Measurements from ENCODE around the gene FIP1L1.
"Not testable (repeated sequence)": the region's sequence is repeated elsewhere in the genome, so short reads cannot be mapped to it uniquely, and the experiment has no call there.

The FIP1L1 gene

DNA sequence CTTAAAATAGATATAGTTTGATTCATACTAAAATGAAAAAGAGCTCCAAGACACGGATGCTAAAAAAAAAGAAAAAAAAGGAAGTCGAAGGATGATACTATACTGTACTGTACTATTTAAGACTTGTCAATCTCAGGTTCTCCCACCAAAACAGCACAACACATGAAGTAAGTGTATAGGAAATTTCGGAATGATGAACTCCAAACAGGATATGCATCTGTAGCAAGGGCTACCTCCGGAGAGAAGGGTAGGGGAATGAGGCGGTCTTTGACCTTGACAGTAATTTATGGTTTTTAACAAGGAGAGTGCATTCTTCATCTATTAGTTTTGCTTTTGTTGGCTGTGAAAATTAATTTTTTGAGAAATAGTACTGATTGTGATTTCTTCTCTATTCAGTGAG, 541 bp upstream of the FIP1L1 start:
- no peak for DNase-seq (ENCODE audit: low spot score)

DNA sequence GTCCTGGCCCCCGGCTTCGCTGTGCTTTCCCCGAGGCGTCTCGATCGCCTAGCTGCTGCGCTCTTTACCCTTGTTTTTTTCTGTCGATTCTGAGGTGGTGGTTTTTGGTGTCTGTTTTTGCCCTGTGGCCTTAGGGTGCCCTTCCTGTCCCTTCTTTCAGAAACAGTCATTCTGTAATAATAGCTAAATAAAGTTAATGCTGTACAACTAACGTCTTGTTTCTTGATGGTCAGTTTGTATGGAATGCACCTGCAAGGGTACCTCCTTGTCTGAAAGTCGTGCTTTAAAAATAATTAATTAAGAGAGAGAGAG, 686 bp downstream of the FIP1L1 start:
- no peak for DNase-seq (ENCODE audit: low spot score)

DNA sequence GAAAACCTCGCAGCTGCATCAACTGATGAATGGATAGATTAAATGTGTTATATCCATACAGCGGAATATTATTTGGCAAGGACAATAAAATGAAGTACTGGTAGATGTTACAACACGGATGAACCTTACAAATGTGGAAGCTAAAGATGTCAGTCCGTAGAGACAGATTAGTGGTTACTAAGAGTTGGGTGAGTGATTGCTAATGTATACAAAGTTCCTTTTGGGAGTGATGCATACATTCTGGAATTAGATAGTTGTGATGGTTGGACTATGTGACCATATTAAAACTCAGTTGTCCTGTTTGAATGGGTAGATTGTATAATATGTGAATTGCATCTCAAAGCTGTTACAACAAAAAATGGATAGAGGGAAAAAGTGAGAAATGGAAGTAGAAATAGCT, 2.8 kb downstream of the FIP1L1 start:
- DNase-seq (ENCODE audit: low spot score), result no peak

DNA sequence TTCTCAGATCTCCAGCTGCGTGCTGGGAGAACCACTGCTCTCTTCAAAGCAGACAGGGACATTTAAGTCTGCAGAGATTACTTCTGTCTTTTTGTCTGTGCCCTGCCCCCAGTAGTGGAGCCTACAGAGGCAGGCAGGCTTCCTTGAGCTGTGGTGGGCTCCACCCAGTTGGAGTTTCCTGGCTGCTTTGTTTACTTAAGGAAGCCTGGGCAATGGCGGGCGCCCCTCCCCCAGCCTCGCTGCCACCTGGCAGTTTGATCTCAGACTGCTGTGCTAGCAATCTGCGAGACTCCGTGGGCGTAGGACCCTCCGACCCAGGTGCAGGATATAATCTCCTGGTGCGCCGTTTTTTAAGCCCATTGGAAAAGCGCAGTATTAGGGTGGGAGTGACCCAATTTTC, 32.0 kb downstream of the FIP1L1 start:
- not testable (repeated sequence) for DNase-seq (ENCODE audit: low spot score)

DNA sequence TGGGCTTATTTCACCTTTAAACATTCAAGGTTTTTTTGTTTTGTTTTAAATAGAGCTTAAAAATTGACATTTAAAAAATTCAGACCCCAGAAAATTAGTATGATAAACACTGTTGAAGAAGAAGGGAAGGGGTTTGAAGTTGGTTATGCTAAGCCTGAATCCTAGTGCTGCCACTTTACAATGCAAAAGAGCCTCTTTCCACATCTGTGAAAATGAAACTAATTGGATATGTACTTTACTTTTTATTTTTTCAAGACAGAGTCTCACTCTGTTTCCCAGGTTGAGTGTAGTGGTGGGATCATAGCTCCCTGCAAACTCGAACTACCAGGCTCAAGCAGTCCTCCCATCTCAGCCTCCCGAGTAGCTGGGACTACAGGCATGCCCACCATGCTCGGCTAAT, 41.8 kb downstream of the FIP1L1 start:
- DNase-seq (ENCODE audit: low spot score), result no peak

DNA sequence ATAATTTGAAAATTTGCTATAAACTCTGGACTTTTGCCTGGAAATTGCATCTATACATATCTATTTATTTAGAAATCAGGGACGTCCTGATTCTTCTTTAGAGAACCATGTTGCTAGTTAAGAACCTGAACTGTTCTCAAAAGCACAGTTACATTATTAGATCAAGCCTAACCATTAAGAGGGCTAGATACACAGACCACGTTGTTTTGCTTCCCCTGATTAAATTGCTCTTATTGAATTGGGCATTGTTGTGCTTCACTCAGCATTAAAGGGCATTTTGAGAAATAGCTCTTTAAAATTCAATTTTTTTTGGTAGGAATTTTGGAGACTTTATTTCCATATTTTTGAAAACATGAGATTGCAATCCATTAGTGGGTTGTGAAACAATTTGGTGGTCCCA, 44.4 kb downstream of the FIP1L1 start:
- no peak for DNase-seq (ENCODE audit: low spot score)

DNA sequence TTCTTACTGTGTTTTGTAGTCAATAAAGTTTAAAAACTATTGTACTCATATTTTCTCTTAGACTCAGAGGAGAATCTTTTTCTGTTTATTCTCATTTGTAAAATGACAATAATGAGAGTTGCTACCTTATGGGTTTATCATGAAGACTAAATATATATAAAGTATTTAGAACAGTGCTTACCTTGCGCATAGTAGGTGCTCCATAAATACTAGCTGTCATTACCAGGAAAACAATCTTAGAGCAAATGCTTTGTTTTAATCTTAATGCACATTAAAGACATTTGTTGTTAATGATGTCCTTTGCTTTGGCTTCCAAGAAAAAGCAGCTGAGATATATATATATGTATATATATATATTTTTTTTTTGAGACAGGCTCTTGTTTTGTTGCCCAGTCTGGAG, 44.9 kb downstream of the FIP1L1 start:
- no peak for DNase-seq (ENCODE audit: low spot score)

DNA sequence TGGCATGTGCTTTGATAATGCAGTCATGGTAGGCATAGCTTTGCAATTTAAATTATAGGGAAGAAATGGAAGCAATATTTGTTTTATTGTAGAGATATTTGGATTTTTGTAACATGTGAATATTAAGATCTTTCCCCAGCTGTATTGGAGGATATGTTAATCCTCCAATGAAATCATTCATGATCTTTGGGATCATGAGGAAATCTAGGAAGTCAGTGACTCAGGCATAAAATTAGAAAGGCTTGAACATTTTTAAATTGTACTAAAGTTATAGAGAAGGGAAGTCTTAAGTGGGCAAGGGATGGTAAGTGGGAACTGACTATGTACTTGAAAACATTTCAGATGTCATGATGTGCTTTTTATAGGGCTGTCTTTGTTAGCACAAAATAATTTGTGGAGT, 46.8 kb downstream of the FIP1L1 start:
- no peak for DNase-seq (ENCODE audit: low spot score)

DNA sequence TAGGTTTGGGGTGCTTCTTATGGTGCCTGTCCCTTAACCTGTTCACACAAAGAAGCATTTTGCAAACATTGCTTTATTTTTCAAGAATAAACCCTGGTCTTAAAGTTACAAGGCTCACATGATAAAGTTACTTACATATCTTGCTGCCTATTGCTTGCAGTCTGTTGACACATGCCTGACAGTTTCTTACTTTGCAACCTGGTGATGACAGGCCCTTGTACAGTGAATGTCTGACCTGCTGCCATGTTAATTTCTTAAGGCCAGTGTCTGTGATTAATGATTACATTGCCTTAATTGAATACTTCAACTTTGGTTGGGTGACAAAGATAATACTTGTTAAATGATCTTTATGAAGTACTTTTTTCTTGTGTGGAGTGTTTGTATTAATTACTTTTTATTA, 49.9 kb downstream of the FIP1L1 start:
- no peak for DNase-seq (ENCODE audit: low spot score)

DNA sequence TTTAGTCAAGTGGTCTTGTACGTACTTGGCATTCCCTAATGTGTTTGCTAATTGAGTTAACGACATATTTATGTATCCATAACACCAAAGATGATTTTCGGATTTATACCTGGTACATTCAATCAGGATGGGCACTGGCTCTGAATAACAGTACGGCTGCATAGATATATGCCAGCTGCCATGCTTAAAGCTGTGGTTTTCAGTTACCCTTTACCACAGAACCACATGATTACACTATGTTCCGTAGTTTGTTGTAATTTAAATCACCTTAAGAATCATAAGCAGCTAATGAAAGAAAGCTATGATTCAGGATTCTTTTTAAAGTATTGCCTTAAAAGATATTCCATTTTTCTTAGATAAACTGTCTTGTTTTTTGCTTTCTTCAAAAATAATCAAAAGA, 53.6 kb downstream of the FIP1L1 start:
- no peak for DNase-seq (ENCODE audit: low spot score)

DNA sequence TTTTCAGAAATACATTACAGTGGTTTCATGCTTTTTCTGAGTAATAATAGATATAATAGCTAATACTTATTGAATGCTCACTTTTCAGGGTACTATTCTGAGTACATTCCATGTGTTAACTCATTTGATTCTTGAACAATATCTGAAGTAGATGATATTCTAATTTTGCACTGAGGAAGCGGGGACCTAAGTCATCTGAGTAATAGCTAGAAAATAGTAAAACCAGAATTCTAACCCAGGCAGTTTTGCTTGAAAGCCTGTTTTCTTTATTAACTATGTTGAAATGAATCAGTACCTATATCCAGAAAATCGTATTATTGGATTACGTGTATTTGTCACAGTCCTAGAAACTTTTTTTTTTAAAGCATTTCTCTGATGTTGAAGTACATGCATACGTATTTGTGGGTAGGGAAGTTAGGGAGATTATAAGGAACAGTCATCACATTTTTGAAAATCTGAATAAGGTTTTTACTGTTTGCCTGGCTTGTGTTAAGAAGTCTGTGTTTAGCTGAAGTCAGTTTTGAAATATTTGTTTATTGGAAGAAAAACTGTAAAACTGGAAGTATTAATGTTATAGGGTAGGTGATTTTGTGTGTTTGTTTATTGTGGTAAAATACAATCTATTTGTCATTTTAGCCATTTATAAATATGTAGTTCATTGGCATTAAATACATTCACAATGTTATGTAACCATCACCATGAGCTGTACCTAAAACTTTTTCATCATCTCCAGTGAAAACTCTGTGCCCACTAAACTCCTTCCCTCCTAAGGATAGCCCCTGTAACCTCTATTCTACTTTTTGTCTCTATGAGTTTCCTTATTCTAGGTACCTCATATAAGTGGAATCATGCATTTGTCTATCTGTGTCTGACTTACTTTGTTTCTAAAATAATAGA, 55.3 kb downstream of the FIP1L1 start:
- no peak for DNase-seq (ENCODE audit: low spot score)

DNA sequence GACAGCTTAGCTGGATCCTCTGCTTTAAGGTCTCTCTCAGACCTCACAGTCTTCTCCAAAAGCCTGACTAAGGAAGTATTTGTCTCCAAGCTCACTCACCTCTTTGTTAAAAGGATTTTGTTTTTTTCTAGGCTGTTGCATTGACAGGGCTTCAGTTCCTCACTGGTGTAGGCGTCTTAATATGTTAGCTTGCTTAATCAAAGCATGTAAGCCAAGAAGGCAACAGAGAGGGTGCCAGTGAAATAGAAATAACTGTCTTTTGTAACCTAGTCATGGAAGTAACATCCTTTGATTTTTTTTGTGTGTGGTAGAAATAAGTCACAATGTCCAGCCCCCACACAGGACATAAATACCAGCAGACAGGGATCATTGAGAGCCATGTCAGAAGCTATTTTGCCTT, 58.8 kb downstream of the FIP1L1 start:
- DNase-seq (ENCODE audit: low spot score), result no peak

DNA sequence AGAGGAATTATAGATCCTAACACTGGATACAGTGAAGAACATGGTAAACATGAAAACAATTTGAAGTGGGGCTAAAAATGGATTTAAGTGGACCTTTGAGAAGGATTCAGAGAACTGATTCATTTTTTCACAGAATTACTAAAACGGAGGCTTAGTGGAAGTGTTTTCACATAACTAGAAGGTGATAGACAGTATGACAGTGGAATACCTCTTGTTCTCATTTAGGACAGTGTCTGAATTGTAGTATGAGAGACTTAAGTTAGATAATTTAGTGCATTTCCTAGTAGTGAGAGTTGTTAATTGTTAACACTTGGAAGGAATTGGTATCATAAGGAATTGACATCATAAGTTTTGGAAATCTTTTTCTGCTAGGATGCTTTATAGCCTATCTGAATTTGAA, 64.1 kb downstream of the FIP1L1 start:
- no peak for DNase-seq (ENCODE audit: low spot score)

DNA sequence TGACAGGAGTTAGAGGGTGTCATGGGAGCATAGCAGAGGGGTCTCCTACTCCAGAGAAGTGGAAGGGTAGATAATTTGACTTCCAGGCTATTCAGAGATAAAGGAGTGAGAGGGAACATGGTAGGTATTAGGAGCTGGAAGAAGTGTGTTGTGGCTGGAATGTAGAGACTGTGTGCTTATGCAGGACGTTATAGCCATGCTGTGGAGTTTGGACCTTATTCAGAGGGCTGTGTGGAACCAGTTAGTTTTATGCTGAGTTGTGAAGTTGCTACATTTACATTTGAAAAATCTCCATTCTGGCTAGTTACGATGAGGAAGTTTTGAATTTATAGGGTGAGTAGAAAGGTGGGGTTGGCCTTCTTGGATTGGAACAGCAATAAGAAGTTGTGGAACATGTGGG, 67.5 kb downstream of the FIP1L1 start:
- DNase-seq (ENCODE audit: low spot score), result no peak

DNA sequence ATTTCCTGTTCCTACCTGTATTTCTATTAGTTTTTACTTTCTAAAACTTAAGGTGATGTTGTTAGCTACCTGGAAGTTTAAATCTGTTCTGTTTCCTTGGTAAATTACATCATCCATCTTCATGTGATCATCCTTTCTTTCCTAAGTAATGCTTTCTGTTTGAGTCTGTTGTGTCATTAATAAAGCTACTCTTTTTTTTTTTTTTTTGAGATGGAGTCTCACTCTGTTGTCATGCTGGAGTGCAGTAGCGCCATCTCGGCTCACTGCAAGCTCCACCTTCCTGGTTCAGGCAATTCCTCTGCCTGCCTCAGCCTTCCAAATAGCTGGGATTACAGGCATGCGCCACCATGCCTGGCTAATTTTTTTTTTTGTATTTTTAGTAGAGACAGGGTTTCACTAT, 73.3 kb downstream of the FIP1L1 start:
- DNase-seq (ENCODE audit: low spot score), result no peak

DNA sequence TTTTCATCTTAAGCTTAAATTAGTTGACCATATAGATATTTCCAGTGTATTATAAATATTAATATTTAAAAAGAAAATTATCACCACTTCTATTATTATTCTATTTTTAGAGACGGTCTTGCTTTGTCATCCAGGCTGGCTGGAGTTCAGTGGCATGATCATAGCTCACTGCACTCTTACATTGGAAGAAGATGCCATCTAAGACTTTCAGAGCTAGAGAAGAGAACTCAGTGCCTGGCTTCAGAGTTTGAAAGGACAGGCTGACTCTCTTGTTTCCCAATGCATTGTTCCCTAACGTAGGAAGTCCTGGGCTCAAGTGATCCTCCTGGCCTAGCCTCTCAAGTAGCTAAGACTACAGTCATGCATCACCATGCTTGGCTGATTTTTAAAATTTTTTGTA, 75.9 kb downstream of the FIP1L1 start:
- no peak for DNase-seq (ENCODE audit: low spot score)

DNA sequence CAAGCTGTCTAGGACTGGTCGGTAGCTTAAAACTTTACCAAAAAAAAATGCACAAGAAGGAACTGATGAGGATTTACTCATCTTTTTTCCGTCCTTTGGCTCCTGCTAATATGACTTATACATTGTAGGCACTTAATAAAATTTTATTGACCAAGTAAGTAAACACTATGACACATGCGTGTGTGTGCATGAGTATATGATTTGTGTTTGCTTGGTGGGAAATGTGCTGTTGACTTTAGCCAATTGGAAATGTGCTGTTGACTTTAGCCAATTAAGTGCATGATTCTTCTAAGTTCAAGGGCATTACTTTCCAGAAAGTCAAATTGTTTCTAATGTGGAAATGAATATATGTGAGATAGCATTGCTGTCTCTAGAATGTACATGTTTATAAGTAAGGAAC, 78.3 kb downstream of the FIP1L1 start:
- DNase-seq (ENCODE audit: low spot score), result no peak

DNA sequence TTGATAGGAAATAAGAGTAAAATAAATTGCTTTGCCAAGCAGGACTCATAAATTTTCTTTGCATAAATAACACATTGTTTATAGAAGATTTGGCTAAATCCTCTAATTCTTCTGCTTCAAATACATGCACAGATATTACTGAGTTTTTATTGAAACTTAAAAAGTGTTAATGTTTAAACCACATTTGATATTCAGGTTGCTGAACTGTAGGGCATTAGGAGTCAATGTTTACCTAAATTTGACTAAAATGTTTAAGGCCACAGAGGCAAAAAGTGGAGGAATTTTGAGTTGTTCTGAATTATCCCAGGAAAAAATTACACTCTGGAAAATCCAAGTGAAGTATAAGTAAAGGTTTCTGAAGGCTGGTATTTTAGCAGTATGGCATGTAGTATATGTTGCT, 78.7 kb downstream of the FIP1L1 start:
- no peak for DNase-seq (ENCODE audit: low spot score)

DNA sequence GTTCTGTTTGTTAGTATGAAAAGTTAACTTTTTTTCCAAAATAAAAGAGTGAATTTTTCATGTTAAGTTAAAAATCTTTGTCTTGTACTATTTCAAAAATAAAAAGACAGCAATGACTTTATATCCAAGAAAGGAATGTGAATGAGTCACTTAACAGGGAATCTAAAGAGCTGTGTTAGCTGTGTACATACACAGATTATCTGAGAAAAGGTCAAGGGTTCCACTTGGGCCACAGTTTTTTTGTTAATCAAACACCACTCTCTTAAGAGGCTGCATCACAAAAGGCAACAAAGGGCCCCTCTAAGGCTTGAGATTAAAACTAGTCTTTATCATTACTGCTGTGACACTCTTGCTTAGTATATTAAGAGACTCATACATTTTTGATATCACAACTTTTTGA, 82.1 kb downstream of the FIP1L1 start:
- no peak for DNase-seq (ENCODE audit: low spot score)

DNA sequence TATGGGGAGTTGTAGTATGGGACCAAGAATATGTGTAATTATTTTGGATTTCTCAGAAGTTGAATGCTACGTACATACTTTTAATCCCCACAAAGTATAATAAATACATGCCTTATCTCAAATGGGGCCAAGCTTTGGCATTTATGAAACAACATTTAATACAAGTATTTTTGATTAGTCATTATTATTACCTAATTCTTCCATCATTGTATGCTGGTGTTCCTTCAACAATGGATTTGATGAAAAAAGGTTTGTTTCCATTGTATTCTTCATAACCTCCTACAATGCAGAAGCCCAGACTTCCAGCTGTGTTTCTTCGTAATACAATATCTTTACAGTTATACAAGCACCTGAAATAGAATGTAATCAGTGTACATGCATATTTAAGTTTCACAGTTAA, 83.8 kb downstream of the FIP1L1 start:
- no peak for DNase-seq (ENCODE audit: low spot score)

DNA sequence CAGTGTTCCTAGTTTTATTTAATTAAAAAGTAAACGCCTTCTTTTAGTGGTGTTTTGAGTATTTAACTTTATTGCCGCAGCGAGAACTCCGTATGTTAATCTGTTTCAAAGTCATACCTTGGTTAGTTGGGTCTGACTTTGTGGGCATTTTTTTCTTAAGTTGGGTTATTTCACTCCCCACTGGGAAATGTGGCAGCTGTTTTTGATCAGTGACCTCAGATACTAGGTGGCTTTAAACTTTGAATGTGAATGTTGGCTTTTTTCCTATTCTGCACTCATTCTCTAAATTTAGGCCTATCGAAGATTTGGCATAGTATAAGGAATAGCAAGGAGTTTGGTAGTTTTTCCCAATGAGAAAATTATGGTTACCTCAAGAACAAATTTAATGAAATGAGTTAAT, 85.9 kb downstream of the FIP1L1 start:
- DNase-seq (ENCODE audit: low spot score), result no peak

DNA sequence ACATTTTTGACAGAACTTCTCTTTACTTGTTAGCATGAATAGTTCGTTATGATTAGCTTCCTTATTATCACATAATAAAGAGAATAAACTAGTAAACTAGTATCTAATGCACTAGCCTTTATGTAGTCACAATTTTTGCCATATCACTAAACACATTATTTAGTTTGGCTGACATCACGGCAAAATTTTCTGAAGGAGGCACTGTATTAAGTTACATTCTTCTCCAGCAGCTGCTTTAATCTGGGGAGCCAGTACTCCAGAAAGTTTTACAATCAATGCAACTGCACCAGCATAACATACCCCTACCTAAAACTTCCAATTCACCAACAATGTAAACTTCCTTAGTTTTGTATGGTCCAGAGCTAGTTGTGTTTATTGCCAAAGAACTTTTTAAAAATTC, 87.8 kb downstream of the FIP1L1 start:
- DNase-seq (ENCODE audit: low spot score), result no peak

DNA sequence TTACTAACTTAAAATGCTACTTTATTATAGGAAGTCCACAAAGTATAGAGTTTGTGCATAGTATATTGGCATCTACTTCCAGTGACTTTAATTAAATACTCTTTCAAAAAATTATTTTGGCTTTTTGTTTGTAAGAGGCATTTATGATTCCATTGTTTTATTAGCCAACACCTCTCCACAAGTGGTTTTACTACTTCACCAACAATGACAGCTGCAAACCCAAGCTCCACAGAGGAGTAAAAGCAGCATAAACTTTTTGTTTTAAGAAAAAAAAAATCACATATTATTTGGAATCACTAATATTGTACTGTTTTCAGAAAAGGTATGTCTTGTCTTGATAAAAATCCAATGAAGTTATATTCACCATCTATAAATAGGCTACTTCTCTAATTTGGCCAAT, 88.5 kb downstream of the FIP1L1 start:
- DNase-seq (ENCODE audit: low spot score), result no peak

DNA sequence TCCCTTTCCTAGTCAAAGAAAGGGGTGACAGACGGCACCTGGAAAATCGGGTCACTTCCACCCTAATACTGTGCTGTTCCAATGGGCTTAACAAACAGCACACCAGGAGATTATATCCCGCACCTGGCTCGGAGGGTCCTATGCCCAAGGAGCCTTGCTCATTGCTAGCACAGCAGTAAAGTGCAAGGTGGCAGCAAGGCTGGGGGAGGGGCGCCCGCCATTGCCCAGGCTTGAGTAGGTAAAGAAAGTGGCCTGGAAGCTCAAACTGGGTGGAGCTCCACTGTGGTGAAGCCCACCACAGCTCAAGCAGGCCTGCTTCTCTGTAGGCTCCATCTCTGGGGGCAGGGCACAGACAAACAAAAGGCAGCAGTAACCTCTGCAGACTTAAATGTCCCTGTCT, 89.1 kb downstream of the FIP1L1 start:
- DNase-seq (ENCODE audit: low spot score), result not testable (repeated sequence)
